Suprapubic skin (tissue), 4 donors: Measurements from ENCODE around the gene NTRK1. TPM values are rescaled to one million over a fixed set of nuclear protein-coding genes. Genes with fewer than 3 reads are reported as not detected.

Source experiments
- DNase-seq, 2 donors: peaks; one replicate each; pipeline ENCODE4 v3.0.0-alpha.2; 2019; ENCODE audit warnings: low spot score in 2 of 2
- H3K27ac ChIP-seq: fragments of 200-600 bp; sonication (generic); one replicate; pipeline ENCODE4 v1.5.1; 2019
- H3K27me3 ChIP-seq: fragments of 200-600 bp; sonication (generic); one replicate; pipeline ENCODE4 v1.5.1; 2019
- H3K36me3 ChIP-seq: fragments of 200-600 bp; sonication (generic); one replicate; pipeline ENCODE4 v1.5.1; 2019
- H3K4me1 ChIP-seq: fragments of 200-600 bp; sonication (generic); one replicate; pipeline ENCODE4 v1.5.1; 2019
- H3K4me3 ChIP-seq: fragments of 200-600 bp; sonication (generic); one replicate; pipeline ENCODE4 v1.5.1; 2019; ENCODE audit warnings: mild to moderate bottlenecking
- H3K9me3 ChIP-seq: fragments of 200-600 bp; sonication (generic); one replicate; pipeline ENCODE4 v1.5.1; 2019
- EP300 ChIP-seq: sonication (generic); formaldehyde crosslinking; IDR thresholded peaks from one replicate; pipeline ENCODE4 v1.6.1; 2017; ENCODE audit warnings: antibody characterized with exemption
- POLR2A ChIP-seq, 2 donors: fragments of 450-650 bp; IDR thresholded peaks; one replicate each; pipeline ENCODE4 v1.6.1; 2017; ENCODE audit warnings: antibody characterized with exemption in 2 of 2, mild to moderate bottlenecking in 2 of 2, moderate library complexity in 2 of 2
- POLR2AphosphoS5 ChIP-seq, 3 donors: sonication (generic); formaldehyde crosslinking; IDR thresholded peaks; one replicate each; pipeline ENCODE4 v1.6.1; 2017; ENCODE audit warnings: antibody characterized with exemption in 3 of 3
- WGBS: methylation state at CpG from one replicate; pipeline ENCODE4 v1.1.5; 2018; 5-methylcytosine and 5-hydroxymethylcytosine counted together
- total RNA-seq, 4 donors: library from RNA; depleted of rRNA; stranded (reverse); fragments of >200 nt; gene quantifications; one replicate each; pipeline ENCODE4 v1.1.0, GENCODE V29; 2016
- TF ChIP-seq, protein P1 (sequence below), 2 donors: fragments of 200-600 bp in 1 of 2; fragments of 450-650 bp in 1 of 2; sonication (generic) in 1 of 2; IDR thresholded peaks; one replicate each; pipeline ENCODE4 v1.5.1; 2016 to 2019; ENCODE audit warnings: antibody characterized with exemption in 2 of 2, mild to moderate bottlenecking in 1 of 2, moderate library complexity in 1 of 2

Gene NTRK1
- total RNA-seq = under 1 TPM in 1 of 4 donors, not detected in 3; 0.32 TPM

DNA sequence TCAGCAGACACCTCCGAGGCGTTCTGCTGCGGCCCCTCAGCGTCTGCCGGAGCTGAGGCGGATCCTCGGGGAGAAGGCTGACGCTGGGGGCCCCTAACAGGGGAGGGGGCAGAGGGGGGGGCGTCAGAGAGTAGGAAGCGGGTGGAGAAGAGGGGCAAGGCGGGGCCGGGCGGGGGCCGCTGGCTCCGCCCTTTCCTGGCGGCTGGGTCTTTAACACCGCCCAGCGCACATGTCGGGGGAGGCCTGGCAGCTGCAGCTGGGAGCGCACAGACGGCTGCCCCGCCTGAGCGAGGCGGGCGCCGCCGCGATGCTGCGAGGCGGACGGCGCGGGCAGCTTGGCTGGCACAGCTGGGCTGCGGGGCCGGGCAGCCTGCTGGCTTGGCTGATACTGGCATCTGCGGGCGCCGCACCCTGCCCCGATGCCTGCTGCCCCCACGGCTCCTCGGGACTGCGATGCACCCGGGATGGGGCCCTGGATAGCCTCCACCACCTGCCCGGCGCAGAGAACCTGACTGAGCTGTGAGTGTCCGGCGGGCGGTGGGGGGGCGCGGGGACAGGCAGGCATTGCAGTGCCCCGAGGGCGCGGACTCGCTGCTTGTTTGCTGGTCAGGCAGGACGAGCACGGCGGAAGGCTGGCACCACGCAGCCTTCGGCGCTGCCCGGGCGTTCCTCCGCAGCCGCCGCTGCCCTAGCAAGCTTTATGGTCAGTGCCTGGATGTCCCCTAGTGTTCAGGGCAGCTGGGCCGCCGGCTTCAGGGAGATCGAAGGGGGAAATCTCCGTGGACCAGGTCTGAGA lies at the start of gene NTRK1:
Gene NTRK1, plus strand, starts transcription at position 238 of the 796 bp plus-strand sequence. Its CDS starts 70 bp downstream, at position 308.
- no peak for TF ChIP-seq POLR2AphosphoS5 (IDR thresholded peaks at IDR 0.05)
- TF ChIP-seq, protein P1, sequence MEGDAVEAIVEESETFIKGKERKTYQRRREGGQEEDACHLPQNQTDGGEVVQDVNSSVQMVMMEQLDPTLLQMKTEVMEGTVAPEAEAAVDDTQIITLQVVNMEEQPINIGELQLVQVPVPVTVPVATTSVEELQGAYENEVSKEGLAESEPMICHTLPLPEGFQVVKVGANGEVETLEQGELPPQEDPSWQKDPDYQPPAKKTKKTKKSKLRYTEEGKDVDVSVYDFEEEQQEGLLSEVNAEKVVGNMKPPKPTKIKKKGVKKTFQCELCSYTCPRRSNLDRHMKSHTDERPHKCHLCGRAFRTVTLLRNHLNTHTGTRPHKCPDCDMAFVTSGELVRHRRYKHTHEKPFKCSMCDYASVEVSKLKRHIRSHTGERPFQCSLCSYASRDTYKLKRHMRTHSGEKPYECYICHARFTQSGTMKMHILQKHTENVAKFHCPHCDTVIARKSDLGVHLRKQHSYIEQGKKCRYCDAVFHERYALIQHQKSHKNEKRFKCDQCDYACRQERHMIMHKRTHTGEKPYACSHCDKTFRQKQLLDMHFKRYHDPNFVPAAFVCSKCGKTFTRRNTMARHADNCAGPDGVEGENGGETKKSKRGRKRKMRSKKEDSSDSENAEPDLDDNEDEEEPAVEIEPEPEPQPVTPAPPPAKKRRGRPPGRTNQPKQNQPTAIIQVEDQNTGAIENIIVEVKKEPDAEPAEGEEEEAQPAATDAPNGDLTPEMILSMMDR (IDR thresholded peaks at IDR 0.05) = no peak
- no peak for TF ChIP-seq EP300
- no peak for TF ChIP-seq POLR2A (IDR thresholded peaks at IDR 0.05)
- H3K36me3 ChIP-seq = no peaks in the 10 kb centered on the region
- 10% methylated on average over 20 of the region's 69 CpGs for whole genome bisulfite sequencing
- peaks cover 27% of the 10 kb centered on the region for H3K4me1 ChIP-seq
- H3K27ac ChIP-seq = no peak within 1 kb of the TSS
- peaks cover 87% of the 10 kb centered on the region for H3K27me3 ChIP-seq
- DNase-seq = no peak
- no peaks in the 10 kb centered on the region for H3K9me3 ChIP-seq
- H3K4me3 ChIP-seq = peak within 1 kb of the TSS; percentile 31

DNA sequence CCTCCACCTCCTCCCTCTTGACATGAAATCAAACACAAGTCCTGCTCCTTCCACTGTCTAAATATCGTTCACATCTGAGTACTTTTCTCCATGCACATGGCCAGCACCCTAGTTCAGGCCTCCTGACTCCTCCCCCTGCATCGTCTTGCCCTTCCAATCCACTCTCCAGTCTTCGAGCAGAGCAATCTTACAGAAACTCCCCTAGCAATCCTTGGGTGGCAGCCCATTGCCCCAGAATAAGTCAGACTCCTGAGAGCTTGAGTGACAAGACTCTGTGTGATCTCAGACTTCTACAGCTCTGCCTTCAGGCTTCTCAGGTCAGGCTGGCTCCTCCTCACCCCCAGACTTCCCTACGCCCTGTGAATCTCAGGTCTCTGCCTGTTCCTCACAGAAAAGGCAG lies 49.5 kb upstream of the NTRK1 start:
- H3K27me3 ChIP-seq = no peaks in the 10 kb centered on the region
- H3K4me3 ChIP-seq = no peak overlapping the region
- 58% methylated on average over 4 of the region's 4 CpGs for WGBS
- no peak overlapping the region for H3K27ac ChIP-seq
- no peak for DNase-seq
- no peaks in the 10 kb centered on the region for H3K9me3 ChIP-seq
- no peaks in the 10 kb centered on the region for H3K36me3 ChIP-seq
- TF ChIP-seq EP300 (no peak), POLR2AphosphoS5 (IDR thresholded peaks at IDR 0.05) (no peak)
- peaks cover 23% of the 10 kb centered on the region for H3K4me1 ChIP-seq

DNA sequence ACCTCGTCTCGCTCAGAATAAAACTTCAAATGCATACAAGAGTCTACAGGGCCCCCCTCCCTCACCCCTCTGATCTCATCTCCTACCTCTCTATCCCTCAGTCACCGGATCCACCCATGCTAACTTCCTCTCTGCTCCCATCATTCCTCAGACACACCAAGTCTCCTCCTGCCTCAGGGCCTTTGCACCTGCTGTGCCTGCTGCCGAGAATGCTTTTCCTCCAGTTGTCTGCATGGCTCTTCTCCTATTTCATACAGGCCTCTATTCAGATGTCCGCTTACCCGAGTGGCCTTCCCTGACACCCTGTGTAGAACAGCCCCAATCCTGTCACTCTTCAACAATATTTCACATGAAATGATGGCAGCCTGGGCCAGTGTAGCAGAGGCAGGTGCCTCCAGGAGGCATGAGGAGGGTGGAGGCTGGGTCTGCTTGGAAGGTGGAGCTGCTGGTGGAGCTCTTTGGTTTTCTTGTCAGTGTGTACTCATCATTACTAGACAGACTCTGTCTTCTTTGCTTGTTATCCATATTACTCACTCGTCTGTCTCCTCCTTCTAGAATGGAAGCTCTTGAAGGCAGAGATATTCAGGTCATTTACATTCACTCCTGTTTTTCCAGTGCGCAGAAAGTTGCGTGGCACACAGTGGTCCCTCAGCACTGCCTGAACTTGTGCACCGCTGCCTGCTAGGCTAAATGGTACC lies 48.2 kb upstream of the NTRK1 start:
- no peaks in the 10 kb centered on the region for H3K36me3 ChIP-seq
- H3K27ac ChIP-seq = no peak overlapping the region
- TF ChIP-seq POLR2A (IDR thresholded peaks at IDR 0.05) = no peak
- TF ChIP-seq, protein P1 (IDR thresholded peaks at IDR 0.05) = no peak
- TF ChIP-seq POLR2AphosphoS5 (IDR thresholded peaks at IDR 0.05) = no peak
- TF ChIP-seq EP300 = no peak
- no peaks in the 10 kb centered on the region for H3K9me3 ChIP-seq
- H3K4me1 ChIP-seq = peaks cover 17% of the 10 kb centered on the region
- no peak for DNase-seq
- no peak overlapping the region for H3K4me3 ChIP-seq
- 97% methylated on average over 10 of the region's 10 CpGs for WGBS
- no peaks in the 10 kb centered on the region for H3K27me3 ChIP-seq

DNA sequence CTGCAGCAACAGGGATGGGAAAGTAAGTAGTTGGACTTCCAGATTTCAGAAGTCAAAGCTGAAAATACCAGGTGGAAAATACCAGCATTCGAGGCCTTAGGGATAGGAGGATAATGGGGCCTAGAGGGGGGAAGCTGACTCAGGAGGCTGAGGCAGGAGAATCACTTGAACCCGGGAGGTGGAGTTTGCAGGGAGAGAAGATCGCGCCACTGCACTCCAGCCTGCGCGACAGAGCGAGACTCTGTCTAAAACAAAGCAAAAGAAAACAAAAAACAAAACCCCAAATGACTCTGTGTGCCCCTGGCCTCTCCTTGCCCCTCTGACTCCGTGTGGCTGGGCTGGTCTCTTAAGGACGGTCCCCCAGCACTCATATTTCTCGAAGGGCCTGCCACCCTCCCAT lies 47.4 kb upstream of the NTRK1 start:
- H3K4me3 ChIP-seq = peak overlapping the region; percentile 52
- no peak for TF ChIP-seq POLR2AphosphoS5 (IDR thresholded peaks at IDR 0.05)
- TF ChIP-seq, protein P1 (IDR thresholded peaks at IDR 0.05) = no peak
- no peak for TF ChIP-seq POLR2A (IDR thresholded peaks at IDR 0.05)
- TF ChIP-seq EP300 = no peak
- no peak for DNase-seq
- no peaks in the 10 kb centered on the region for H3K9me3 ChIP-seq
- H3K27ac ChIP-seq = no peak overlapping the region
- 53% methylated on average over 10 of the region's 10 CpGs for WGBS
- peaks cover 17% of the 10 kb centered on the region for H3K4me1 ChIP-seq
- no peaks in the 10 kb centered on the region for H3K36me3 ChIP-seq
- no peaks in the 10 kb centered on the region for H3K27me3 ChIP-seq

DNA sequence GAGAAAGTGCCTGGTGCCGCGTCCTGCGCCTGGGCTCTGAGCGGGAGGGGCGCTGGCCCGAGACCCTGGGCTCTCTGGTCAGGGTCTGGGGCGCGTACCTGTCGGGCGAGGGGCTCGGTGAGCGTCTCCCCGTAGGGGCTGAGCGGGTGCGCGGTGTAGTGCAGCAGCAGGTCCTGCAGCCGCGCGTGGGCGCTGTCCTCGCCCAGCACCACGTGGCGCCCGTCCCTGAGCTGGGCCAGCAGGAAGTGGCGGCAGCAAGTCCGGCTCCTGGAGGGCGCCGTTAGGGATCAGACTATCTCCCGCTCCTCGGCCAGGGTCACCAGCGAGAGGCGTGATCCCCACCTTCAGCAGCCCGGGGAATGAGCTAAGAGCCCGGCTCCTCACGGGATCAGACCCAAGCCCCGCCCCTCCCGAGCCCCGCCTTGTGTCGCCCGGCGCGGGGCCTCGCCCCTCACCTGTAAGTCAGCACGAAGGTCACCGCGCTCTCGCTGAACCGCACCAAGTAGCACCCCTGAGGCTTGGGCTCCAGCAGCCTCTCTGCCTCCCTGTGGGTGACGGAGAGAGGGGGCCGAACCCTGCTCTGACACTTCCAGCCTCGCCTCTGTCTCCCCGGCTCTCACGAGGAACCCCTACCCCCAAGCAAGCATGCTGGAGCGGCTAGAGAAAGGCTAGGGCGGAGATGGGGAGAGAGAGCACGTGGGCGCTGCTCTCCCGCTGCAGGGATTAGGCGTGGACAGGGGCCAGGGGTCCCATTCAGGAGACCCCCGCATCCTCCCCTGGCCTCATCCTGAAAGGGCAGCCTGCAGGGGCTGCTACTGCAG lies 46.7 kb upstream of the NTRK1 start:
- Histone ChIP-seq H3K4me1 (peaks cover 17% of the 10 kb centered on the region), H3K9me3 (no peaks in the 10 kb centered on the region), H3K4me3 (peak overlapping the region; percentile 52), H3K27ac (no peak overlapping the region), H3K36me3 (no peaks in the 10 kb centered on the region), H3K27me3 (no peaks in the 10 kb centered on the region)
- peak in 1 of 2 donors; percentile 71 for DNase-seq
- 19% methylated on average over 18 of the region's 60 CpGs for WGBS
- TF ChIP-seq, protein P1 (IDR thresholded peaks at IDR 0.05) = peak; percentile 18 to 80
- no peak for TF ChIP-seq POLR2AphosphoS5 (IDR thresholded peaks at IDR 0.05)
